ENCODE results near the gene TRAPPC11.
"Not testable (repeated sequence)": the region's sequence is repeated elsewhere in the genome, so short reads cannot be mapped to it uniquely, and the experiment has no call there.

TRAPPC11 gene

GRCh38 chr4:183659029-183659871 is at the start of gene TRAPPC11, which contains the start of gene RWDD4:
TRAPPC11 (plus strand) TSS chr4:183659293; CDS start chr4:183663868, 4,575 bp downstream.
RWDD4 (minus strand) TSS chr4:183659185; CDS start chr4:183658952, 233 bp downstream.
- DNase-seq = peak; percentile 100

- peak; percentile 66 for DNase-seq
Observed at GRCh38 chr4:183610033-183610432, 49.1 kb upstream of the TRAPPC11 start.

- DNase-seq = peak; percentile 30
Observed at GRCh38 chr4:183610613-183611012, 48.5 kb upstream of the TRAPPC11 start.

- DNase-seq = no peak
Observed at GRCh38 chr4:183611210-183611830, 47.8 kb upstream of the TRAPPC11 start.

- no peak for DNase-seq
Observed at GRCh38 chr4:183612329-183613250, 46.5 kb upstream of the TRAPPC11 start.

GRCh38 chr4:183617075-183617474 is 42.0 kb upstream of the TRAPPC11 start:
- DNase-seq = no peak

GRCh38 chr4:183618681-183619080 is 40.4 kb upstream of the TRAPPC11 start:
- DNase-seq = no peak

GRCh38 chr4:183620421-183620820 is 38.7 kb upstream of the TRAPPC11 start:
- no peak for DNase-seq

GRCh38 chr4:183621875-183622274 is 37.2 kb upstream of the TRAPPC11 start:
- DNase-seq = no peak

GRCh38 chr4:183624548-183624947 is 34.5 kb upstream of the TRAPPC11 start:
- no peak for DNase-seq

- no peak for DNase-seq
Observed at GRCh38 chr4:183626168-183626567, 32.9 kb upstream of the TRAPPC11 start.

- DNase-seq = not testable (repeated sequence)
Observed at GRCh38 chr4:183627286-183627685, 31.8 kb upstream of the TRAPPC11 start.

GRCh38 chr4:183627979-183628588 is 31.0 kb upstream of the TRAPPC11 start:
- DNase-seq = no peak

GRCh38 chr4:183631577-183632198 is 27.4 kb upstream of the TRAPPC11 start:
- DNase-seq = no peak

GRCh38 chr4:183632689-183633088 is 26.4 kb upstream of the TRAPPC11 start:
- no peak for DNase-seq

GRCh38 chr4:183633476-183634400 is 25.4 kb upstream of the TRAPPC11 start:
- no peak for DNase-seq

- no peak for DNase-seq
Observed at GRCh38 chr4:183635321-183635720, 23.8 kb upstream of the TRAPPC11 start.

GRCh38 chr4:183635741-183636140 is 23.4 kb upstream of the TRAPPC11 start:
- no peak for DNase-seq

- no peak for DNase-seq
Observed at GRCh38 chr4:183636503-183636902, 22.6 kb upstream of the TRAPPC11 start.

GRCh38 chr4:183636923-183637322 is 22.2 kb upstream of the TRAPPC11 start:
- no peak for DNase-seq

GRCh38 chr4:183637461-183637860 is 21.6 kb upstream of the TRAPPC11 start:
- DNase-seq = peak; percentile 40
